Skeletal muscle tissue (tissue), 4 donors: ENCODE results near the gene PTPRG. TPM values are rescaled to one million over a fixed set of nuclear protein-coding genes. Genes with fewer than 3 reads are reported as not detected.
"Not testable (repeated sequence)": the region's sequence is repeated elsewhere in the genome, so short reads cannot be mapped to it uniquely, and the experiment has no call there.

ENCODE experiments used
- H3K27ac ChIP-seq: one replicate; pipeline ENCODE4 v1.7.0; 2013; ENCODE audit warnings: mild to moderate bottlenecking, low read depth, low read length, inconsistent platforms
- H3K27me3 ChIP-seq, 3 donors: one replicate each; pipeline ENCODE4 v1.7.0; 2013; ENCODE audit warnings: low read length in 3 of 3; ENCODE audit not compliant: control insufficient read depth in 3 of 3, insufficient read depth in 3 of 3
- H3K36me3 ChIP-seq, 3 donors: one replicate each; pipeline ENCODE4 v1.7.0; 2013; ENCODE audit warnings: low read length in 3 of 3; ENCODE audit not compliant: control insufficient read depth in 3 of 3, insufficient read depth in 3 of 3
- H3K4me1 ChIP-seq, 3 donors: one replicate each; pipeline ENCODE4 v1.7.0; 2013; ENCODE audit warnings: low read length in 3 of 3, mild to moderate bottlenecking in 3 of 3; ENCODE audit not compliant: control insufficient read depth in 3 of 3, insufficient read depth in 3 of 3
- H3K4me3 ChIP-seq, 3 donors: one replicate each; pipeline ENCODE4 v1.7.0; 2013; ENCODE audit warnings: low read length in 3 of 3
- H3K9ac ChIP-seq, 3 donors: one replicate each; pipeline ENCODE4 v1.7.0; 2013; ENCODE audit warnings: low read length in 3 of 3, mild to moderate bottlenecking in 3 of 3, moderate library complexity in 2 of 3, low read depth in 1 of 3
- H3K9me3 ChIP-seq, 3 donors: one replicate each; pipeline ENCODE4 v1.7.0; 2013; ENCODE audit warnings: low read length in 3 of 3; ENCODE audit not compliant: control insufficient read depth in 3 of 3
- total RNA-seq: library from RNA; depleted of rRNA; stranded (reverse); fragments of >200 nt; gene quantifications from one replicate; pipeline ENCODE4 v1.2.3, GENCODE V29; 2014
- donor health status: Osteomylitis.

Gene PTPRG
- total RNA-seq, 1 donor from 2014 or later: 48.5 TPM

DNA sequence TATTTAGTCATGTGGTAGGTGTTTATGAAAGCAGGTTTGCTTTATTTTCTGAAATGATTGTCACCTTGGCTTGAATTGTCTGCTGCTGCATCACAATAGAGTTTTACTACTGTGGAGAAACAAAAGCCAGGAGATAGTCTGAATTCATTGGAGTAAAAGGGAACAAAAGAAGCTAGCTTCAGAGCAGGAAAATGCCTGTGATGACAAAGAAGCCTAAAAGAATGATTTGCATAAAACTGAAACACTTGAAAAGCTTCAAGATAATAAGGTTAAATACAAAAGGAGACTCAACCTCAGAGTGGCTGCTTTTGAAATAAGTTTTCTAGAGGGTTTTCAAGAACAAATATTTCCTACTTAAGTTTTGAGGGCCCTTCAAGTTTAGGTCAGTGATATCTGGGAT, 138.3 kb downstream of the PTPRG start:
- H3K9me3 ChIP-seq: no peaks in the 10 kb centered on the region
- H3K4me1 ChIP-seq: peaks cover 0 to 4% (median 0%) of the 10 kb centered on the region in 3 donors
- H3K27me3 ChIP-seq: no peaks in the 10 kb centered on the region
- H3K4me3 ChIP-seq: no peak overlapping the region
- no peak overlapping the region for H3K27ac ChIP-seq
- H3K36me3 ChIP-seq: no peaks in the 10 kb centered on the region
- H3K9ac ChIP-seq: no peak overlapping the region

DNA sequence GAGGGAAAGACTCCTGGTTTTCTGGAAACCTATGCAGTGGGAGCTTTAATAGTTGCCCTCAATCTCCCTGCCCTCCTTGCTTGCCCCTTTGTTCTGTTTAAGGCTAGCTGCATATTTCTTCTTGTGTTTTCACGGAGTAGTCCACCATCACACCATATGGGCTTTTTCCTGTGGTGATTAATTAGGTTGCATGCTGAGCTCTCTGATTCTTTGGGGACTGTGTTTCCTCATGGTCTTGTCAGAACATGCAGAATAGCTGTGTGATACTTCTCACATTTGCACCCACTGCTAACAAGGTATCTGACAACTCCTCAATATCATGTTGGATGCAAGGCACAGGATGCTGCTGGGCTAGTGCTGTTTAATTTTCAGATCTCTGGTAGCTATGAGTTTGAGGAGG, 139.6 kb downstream of the PTPRG start:
- no peaks in the 10 kb centered on the region for H3K36me3 ChIP-seq
- no peak overlapping the region for H3K4me3 ChIP-seq
- no peak overlapping the region for H3K9ac ChIP-seq
- H3K9me3 ChIP-seq: no peaks in the 10 kb centered on the region
- no peak overlapping the region for H3K27ac ChIP-seq
- no peaks in the 10 kb centered on the region for H3K27me3 ChIP-seq
- H3K4me1 ChIP-seq: peaks cover 0 to 4% (median 0%) of the 10 kb centered on the region in 3 donors

DNA sequence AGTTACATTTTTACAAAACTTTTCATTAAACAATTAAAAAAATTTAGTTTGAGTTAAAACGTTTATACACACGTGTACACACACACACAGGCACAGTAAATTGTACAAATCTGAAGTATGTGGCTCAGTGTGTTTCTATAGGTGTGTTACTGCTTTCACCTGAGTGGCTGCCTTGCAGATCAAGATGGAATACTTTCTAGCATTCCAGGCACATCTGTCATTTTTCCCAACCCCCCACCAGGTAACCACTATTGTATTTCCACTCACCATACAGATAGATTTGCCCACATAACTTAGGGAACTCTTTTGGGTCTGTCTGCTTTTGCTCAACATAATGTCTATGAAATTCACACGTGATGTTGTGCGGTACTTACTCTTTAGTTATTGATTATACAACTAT, 141.1 kb downstream of the PTPRG start:
- H3K9ac ChIP-seq: no peak overlapping the region
- no peak overlapping the region for H3K4me3 ChIP-seq
- no peaks in the 10 kb centered on the region for H3K36me3 ChIP-seq
- no peaks in the 10 kb centered on the region for H3K27me3 ChIP-seq
- H3K4me1 ChIP-seq: peaks cover 0 to 4% (median 0%) of the 10 kb centered on the region in 3 donors
- no peaks in the 10 kb centered on the region for H3K9me3 ChIP-seq
- H3K27ac ChIP-seq: no peak overlapping the region

DNA sequence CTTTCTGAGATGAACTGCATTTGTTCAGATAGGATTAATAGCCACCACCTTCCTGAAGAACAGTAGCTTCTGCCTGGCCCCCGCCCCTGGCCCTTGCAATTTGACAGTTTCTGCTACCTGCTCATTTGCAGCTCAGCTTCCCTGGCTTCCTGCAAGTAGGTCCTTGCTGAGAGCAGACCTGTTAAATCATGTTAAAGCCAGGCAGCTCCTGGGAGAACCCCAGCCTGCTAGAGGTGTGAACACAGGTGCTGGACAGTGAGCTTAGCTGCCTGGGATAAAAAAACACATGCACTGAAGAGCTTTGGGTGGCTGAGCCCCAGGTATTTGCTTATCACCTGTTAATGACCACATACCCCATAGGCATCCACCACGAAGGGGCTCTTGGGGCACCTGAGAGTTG, 143.4 kb downstream of the PTPRG start:
- no peaks in the 10 kb centered on the region for H3K9me3 ChIP-seq
- no peaks in the 10 kb centered on the region for H3K27me3 ChIP-seq
- H3K27ac ChIP-seq: no peak overlapping the region
- peaks cover 0 to 5% (median 2%) of the 10 kb centered on the region in 3 donors for H3K4me1 ChIP-seq
- no peaks in the 10 kb centered on the region for H3K36me3 ChIP-seq
- no peak overlapping the region for H3K4me3 ChIP-seq
- H3K9ac ChIP-seq: no peak overlapping the region

DNA sequence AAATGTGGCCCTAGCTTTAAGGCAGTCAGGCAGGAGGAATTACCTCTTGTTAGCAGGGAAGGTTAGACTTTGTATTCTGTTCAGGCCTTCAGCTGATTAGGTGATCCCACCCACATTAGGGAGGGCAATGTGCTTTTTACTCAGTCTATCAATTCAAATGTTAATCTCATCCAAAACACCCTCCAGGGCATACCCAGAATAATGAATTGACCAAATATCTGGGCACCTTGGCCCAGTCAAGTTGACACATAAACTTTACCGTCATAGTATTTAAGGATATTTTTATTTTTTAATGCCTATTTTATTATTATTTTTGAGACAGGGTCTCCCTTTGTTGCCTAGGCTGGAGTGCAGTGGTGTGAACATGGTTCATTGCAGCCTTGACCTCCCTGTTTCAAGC, 146.1 kb downstream of the PTPRG start:
- Histone ChIP-seq H3K4me3 (no peak overlapping the region), H3K36me3 (no peaks in the 10 kb centered on the region), H3K4me1 (peaks cover 0 to 5% (median 3%) of the 10 kb centered on the region in 3 donors), H3K9me3 (no peaks in the 10 kb centered on the region), H3K9ac (no peak overlapping the region), H3K27ac (no peak overlapping the region), H3K27me3 (no peaks in the 10 kb centered on the region)

DNA sequence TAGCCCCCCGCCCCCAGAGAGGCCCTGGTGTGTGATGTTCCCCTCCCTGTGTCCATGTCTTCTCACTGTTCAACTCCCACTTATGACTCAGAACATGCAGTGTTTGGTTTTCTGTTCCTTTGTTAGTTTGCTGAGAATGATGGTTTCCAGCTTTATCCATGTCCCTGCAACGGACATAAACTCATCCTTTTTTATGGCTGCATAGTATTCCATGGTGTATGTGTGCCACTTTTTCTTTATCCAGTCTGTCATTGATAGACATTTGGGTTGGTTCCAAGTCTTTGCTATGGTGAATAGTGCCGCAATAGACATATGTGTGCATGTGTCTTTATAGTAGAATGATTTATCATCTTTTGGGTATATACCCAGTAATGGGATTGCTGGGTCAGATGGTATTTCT, 149.5 kb downstream of the PTPRG start:
- not testable (repeated sequence) for H3K9ac ChIP-seq, H3K36me3 ChIP-seq, H3K4me3 ChIP-seq, H3K27ac ChIP-seq, H3K27me3 ChIP-seq, H3K4me1 ChIP-seq, H3K9me3 ChIP-seq

DNA sequence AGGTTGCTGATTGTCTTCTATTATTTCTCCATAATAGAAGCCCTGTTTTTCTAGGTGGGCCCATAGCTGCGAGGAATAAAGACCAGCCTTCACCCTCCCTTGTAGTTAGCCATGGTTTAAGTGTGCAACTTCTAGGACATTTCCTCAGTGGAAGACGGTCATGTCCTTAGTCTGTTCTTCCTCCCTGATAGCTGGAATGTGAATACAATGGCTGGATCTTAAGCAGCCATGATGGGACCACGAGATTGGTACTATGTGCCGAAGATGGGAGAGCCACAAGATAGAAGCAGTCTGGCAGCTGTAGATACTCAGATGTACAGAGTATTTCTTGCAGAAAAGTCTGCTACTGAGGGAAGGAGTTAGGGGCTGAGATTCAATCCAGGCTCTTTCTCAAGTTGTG, 152.9 kb downstream of the PTPRG start:
- Histone ChIP-seq H3K27ac (no peak overlapping the region), H3K4me3 (no peak overlapping the region), H3K4me1 (peaks cover 1 to 12% (median 6%) of the 10 kb centered on the region in 3 donors), H3K9ac (no peak overlapping the region), H3K27me3 (no peaks in the 10 kb centered on the region), H3K36me3 (no peaks in the 10 kb centered on the region), H3K9me3 (no peaks in the 10 kb centered on the region)

DNA sequence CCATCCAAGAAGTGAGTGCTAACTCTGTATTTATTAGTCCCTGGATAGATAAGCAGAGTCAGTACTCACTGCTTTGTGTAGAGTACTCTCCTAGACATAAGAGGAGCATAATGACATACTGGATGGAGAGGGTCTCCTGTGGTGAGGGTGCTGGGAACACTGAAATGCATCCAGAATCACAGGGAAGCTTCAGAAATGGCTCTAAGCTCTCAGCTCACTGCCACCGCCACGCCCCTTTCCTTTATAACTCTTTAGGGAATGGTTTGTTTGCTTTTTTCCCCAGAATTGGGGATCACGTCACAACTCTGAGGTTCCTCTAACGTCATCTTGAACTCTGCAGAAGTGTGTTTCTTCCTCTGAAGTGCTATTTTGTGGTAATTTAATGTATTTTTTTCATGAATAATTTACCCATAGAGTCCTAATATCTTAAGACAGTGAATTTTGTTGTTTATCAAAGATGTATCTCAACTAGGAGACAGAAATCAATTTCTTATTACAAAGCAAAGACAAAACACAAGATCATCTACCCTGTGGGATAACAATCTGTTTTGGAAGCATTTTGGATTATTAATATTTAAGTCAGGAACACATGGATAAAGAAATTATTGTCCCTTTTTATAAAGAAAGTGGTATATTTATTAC, 154.6 kb downstream of the PTPRG start:
- Histone ChIP-seq H3K4me1 (peaks cover 7 to 17% (median 8%) of the 10 kb centered on the region in 3 donors), H3K36me3 (no peaks in the 10 kb centered on the region), H3K9ac (no peak overlapping the region), H3K4me3 (no peak overlapping the region), H3K9me3 (no peaks in the 10 kb centered on the region), H3K27me3 (no peaks in the 10 kb centered on the region), H3K27ac (no peak overlapping the region)

DNA sequence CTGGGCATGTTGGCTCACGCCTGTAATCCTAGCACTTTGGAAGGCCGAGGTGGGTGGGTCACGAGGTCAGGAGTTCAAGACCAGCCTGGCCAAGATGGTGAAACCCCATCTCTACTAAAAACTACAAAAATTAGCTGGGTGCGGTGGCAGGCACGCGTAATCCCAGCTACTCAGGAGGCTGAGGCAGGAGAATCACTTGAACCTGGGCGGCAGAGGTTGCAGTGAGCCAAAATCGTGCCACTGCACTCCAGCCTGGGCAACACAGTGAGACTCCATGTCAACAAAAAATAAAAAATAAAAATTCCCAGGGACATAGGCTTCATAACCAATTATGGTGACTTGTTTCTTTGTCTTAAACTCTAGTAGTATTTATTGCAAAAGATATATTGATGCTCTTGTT, 155.3 kb downstream of the PTPRG start:
- not testable (repeated sequence) for H3K36me3 ChIP-seq, H3K27ac ChIP-seq, H3K27me3 ChIP-seq, H3K4me3 ChIP-seq, H3K9ac ChIP-seq, H3K9me3 ChIP-seq
- H3K4me1 ChIP-seq: peaks cover 7 to 17% (median 8%) of the 10 kb centered on the region in 3 donors

DNA sequence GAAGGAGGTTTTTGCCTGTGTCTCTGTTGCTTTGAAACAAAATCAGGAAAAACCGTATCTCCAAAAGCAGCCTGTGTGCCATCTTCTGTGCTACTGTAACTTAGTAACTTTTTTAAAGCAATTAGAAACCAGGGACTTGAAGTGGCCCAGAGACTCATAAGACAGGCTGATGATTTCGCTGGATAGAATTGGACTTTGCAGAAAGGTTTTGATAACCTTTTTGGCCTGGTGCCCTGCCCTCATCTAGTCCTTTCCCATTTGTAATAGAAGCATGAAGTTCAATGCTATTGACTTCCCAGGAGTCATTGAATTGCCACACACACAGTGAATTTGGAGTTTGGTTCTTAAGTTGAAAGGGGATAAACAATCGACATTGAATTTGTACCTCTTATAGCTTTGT, 157.2 kb downstream of the PTPRG start:
- Histone ChIP-seq H3K27ac (no peak overlapping the region), H3K9ac (no peak overlapping the region), H3K4me1 (peaks cover 7 to 17% (median 8%) of the 10 kb centered on the region in 3 donors)

More for the DNA sequence above, 157.2 kb downstream of the PTPRG start:
- no peaks in the 10 kb centered on the region for H3K27me3 ChIP-seq
- no peaks in the 10 kb centered on the region for H3K36me3 ChIP-seq
- H3K4me3 ChIP-seq: no peak overlapping the region
- no peaks in the 10 kb centered on the region for H3K9me3 ChIP-seq
